Measurements from ENCODE around the gene AFF3.

Gene AFF3

GRCh38 chr2:99868260-99868659 is 274.1 kb downstream of the AFF3 start:
- TF ChIP-seq, protein P1, sequence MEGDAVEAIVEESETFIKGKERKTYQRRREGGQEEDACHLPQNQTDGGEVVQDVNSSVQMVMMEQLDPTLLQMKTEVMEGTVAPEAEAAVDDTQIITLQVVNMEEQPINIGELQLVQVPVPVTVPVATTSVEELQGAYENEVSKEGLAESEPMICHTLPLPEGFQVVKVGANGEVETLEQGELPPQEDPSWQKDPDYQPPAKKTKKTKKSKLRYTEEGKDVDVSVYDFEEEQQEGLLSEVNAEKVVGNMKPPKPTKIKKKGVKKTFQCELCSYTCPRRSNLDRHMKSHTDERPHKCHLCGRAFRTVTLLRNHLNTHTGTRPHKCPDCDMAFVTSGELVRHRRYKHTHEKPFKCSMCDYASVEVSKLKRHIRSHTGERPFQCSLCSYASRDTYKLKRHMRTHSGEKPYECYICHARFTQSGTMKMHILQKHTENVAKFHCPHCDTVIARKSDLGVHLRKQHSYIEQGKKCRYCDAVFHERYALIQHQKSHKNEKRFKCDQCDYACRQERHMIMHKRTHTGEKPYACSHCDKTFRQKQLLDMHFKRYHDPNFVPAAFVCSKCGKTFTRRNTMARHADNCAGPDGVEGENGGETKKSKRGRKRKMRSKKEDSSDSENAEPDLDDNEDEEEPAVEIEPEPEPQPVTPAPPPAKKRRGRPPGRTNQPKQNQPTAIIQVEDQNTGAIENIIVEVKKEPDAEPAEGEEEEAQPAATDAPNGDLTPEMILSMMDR (IDR thresholded peaks at IDR 0.05; ENCODE audit: low read depth, low read length) = no peak
- no peak for TF ChIP-seq EZH2phosphoT487 (IDR thresholded peaks at IDR 0.05; ENCODE audit: low read depth)
- H3K27ac ChIP-seq (ENCODE audit: low read length) = no peak overlapping the region
- no peak overlapping the region for H3K4me2 ChIP-seq (ENCODE audit: low read length)
- H3K9me3 ChIP-seq (ENCODE audit: insufficient read depth, low read length) = no peaks in the 10 kb centered on the region
- no peaks in the 10 kb centered on the region for H3K27me3 ChIP-seq (ENCODE audit: low read depth, low read length)
- H4K20me1 ChIP-seq (ENCODE audit: insufficient read depth, low read length) = peaks cover 34% of the 10 kb centered on the region
- H3K36me3 ChIP-seq (replicated peaks; ENCODE audit: low read depth, low read length) = peaks cover under 1% of the 10 kb centered on the region
- no peak overlapping the region for H3K9ac ChIP-seq (ENCODE audit: low read length)
- no peak overlapping the region for H3K4me3 ChIP-seq (ENCODE audit: low read length)
- no peaks in the 10 kb centered on the region for H3K4me1 ChIP-seq (ENCODE audit: low read length)
- 0 out of 2 replicates have a peak, but pooled peaks cover 3% of the 10 kb centered on the region for H3K79me2 ChIP-seq (ENCODE audit: low read length)
- H2AFZ ChIP-seq (ENCODE audit: low read depth, low read length) = no peak overlapping the region

GRCh38 chr2:99867770-99868169 is 274.6 kb downstream of the AFF3 start:
- no peaks in the 10 kb centered on the region for H3K9me3 ChIP-seq (ENCODE audit: insufficient read depth, low read length)
- no peak overlapping the region for H3K27ac ChIP-seq (ENCODE audit: low read length)
- 0 out of 2 replicates have a peak, but pooled peaks cover 3% of the 10 kb centered on the region for H3K79me2 ChIP-seq (ENCODE audit: low read length)
- H2AFZ ChIP-seq (ENCODE audit: low read depth, low read length) = no peak overlapping the region
- peaks cover 38% of the 10 kb centered on the region for H4K20me1 ChIP-seq (ENCODE audit: insufficient read depth, low read length)
- TF ChIP-seq, protein P1 (IDR thresholded peaks at IDR 0.05; ENCODE audit: low read depth, low read length) = no peak
- no peak for TF ChIP-seq EZH2phosphoT487 (IDR thresholded peaks at IDR 0.05; ENCODE audit: low read depth)
- no peaks in the 10 kb centered on the region for H3K4me1 ChIP-seq (ENCODE audit: low read length)
- H3K4me2 ChIP-seq (ENCODE audit: low read length) = no peak overlapping the region
- no peak overlapping the region for H3K9ac ChIP-seq (ENCODE audit: low read length)
- no peaks in the 10 kb centered on the region for H3K36me3 ChIP-seq (replicated peaks; ENCODE audit: low read depth, low read length)
- H3K27me3 ChIP-seq (ENCODE audit: low read depth, low read length) = no peaks in the 10 kb centered on the region
- no peak overlapping the region for H3K4me3 ChIP-seq (ENCODE audit: low read length)

- Histone ChIP-seq H4K20me1 (ENCODE audit: insufficient read depth, low read length) (peaks cover 54% of the 10 kb centered on the region), H3K36me3 (replicated peaks; ENCODE audit: low read depth, low read length) (no peaks in the 10 kb centered on the region), H3K9me3 (ENCODE audit: insufficient read depth, low read length) (no peaks in the 10 kb centered on the region), H3K4me2 (ENCODE audit: low read length) (no peak overlapping the region), H3K27ac (ENCODE audit: low read length) (no peak overlapping the region), H3K27me3 (ENCODE audit: low read depth, low read length) (no peaks in the 10 kb centered on the region), H3K4me1 (ENCODE audit: low read length) (peaks cover 16% of the 10 kb centered on the region), H3K79me2 (ENCODE audit: low read length) (0 out of 2 replicates have a peak, but pooled peaks cover 3% of the 10 kb centered on the region), H3K4me3 (ENCODE audit: low read length) (no peak overlapping the region), H2AFZ (ENCODE audit: low read depth, low read length) (no peak overlapping the region), H3K9ac (ENCODE audit: low read length) (no peak overlapping the region)
- TF ChIP-seq, protein P1 (IDR thresholded peaks at IDR 0.05; ENCODE audit: low read depth, low read length) = no peak
- TF ChIP-seq EZH2phosphoT487 (IDR thresholded peaks at IDR 0.05; ENCODE audit: low read depth) = no peak
Observed at GRCh38 chr2:99865818-99866676, 276.3 kb downstream of the AFF3 start.
